ENCODE results near the gene HMGCS1.

GRCh38 chr5:43251754-43252153 lies 61.5 kb downstream of the HMGCS1 start:
- TF ChIP-seq CTCF (IDR thresholded peaks at IDR 0.05) (no peak), POLR2A (IDR thresholded peaks at IDR 0.05; ENCODE audit: low read depth) (no peak)
